GM19043 (cell line): ENCODE results near the gene NSUN4.
"Not testable (repeated sequence)": the region's sequence is repeated elsewhere in the genome, so short reads cannot be mapped to it uniquely, and the experiment has no call there.

Experiments used
- ATAC-seq: cut with Tn5 transposase; IDR thresholded peaks from one replicate; pipeline ENCODE4 v1.9.1; 2021; ENCODE audit warnings: low read depth; ENCODE audit not compliant: unreplicated experiment

The NSUN4 gene

DNA sequence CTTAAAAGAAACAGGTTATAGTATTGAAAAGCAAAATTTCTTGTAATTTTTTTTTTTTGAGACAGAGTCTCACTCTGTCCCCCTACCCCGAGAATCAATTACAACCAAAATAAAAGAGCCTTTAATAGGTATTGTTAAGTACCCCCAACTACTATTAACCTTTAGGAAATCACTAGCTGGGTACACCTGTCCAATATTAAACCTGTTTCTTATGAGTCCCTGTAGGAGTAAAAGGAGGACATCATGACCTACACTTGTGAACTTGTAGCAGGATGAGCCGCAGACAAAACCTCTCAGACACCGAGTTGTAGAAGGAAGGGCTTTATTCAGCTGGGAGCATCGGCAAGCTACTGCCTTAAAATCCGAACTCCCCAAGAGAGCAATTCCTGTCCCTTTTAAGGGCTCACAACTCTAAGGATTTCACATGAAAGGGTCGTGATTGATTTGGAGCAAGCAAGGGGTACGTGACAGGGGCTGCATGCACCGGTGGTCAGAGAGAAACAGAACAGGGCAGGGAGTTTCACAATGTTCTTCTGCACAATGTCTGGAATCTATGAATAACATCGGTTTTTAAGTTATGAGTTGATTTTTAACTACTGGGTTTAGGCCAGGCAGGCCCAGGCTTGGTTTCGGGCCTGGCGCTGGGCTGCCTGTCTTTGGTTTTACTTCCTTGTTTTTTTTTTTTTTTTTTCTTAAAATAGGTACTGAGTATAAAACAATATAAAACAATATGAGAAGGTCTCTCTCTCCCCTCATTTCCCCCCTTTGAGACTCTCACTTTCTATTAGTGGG lies 15.1 kb upstream of the NSUN4 start:
- not testable (repeated sequence) for ATAC-seq

- ATAC-seq, result not testable (repeated sequence)
Observed at GRCh38 chr1:46328182-46328581, 12.4 kb upstream of the NSUN4 start.

DNA sequence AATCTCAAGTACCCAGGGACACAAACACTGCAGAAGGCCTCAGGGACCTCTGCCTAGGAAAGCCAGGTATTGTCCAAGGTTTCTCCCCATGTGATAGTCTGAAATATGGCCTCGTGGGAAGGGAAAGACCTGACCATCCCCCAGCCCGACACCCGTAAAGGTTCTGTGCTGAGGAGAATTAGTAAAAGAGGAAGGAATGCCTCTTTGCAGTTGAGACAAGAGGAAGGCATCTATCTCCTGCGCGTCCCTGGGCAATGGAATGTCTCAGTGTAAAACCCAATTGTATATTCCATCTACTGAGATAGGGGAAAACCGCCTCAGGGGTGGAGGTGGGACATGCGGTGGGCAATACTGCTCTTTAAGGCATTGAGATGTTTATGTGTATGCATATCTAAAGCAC lies 10.8 kb upstream of the NSUN4 start:
- not testable (repeated sequence) for ATAC-seq

- not testable (repeated sequence) for ATAC-seq
Observed at GRCh38 chr1:46330381-46330780, 10.2 kb upstream of the NSUN4 start.

- ATAC-seq, result not testable (repeated sequence)
Observed at GRCh38 chr1:46331786-46332540, 8.6 kb upstream of the NSUN4 start.

- peak; percentile 47 for ATAC-seq
Observed at GRCh38 chr1:46333300-46334029, 7.1 kb upstream of the NSUN4 start.

- no peak for ATAC-seq
Observed at GRCh38 chr1:46334030-46334384, 6.6 kb upstream of the NSUN4 start.

DNA sequence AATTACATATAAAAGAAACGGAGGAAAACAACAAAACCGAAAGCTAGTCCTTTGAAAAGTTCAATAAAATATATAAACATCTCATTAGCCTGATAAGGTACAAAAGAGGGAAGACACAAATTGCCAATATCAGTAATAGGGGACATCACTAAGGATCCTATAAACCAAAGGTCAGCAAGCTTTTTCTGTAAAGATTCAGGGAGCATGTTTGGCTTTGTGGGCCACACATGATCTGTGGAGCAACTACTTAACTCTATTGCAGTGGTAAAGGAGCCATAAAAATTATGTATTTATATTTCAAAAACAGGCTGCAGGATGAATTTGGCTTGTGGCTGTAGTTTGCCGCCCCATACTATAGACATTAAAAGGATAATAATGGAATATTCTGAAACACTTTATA lies 5.5 kb upstream of the NSUN4 start:
- ATAC-seq, result no peak

- not testable (repeated sequence) for ATAC-seq
Observed at GRCh38 chr1:46337409-46337808, 3.2 kb upstream of the NSUN4 start.

GRCh38 chr1:46341222-46342083 lies 846 bp downstream of the NSUN4 start:
- ATAC-seq, result no peak

DNA sequence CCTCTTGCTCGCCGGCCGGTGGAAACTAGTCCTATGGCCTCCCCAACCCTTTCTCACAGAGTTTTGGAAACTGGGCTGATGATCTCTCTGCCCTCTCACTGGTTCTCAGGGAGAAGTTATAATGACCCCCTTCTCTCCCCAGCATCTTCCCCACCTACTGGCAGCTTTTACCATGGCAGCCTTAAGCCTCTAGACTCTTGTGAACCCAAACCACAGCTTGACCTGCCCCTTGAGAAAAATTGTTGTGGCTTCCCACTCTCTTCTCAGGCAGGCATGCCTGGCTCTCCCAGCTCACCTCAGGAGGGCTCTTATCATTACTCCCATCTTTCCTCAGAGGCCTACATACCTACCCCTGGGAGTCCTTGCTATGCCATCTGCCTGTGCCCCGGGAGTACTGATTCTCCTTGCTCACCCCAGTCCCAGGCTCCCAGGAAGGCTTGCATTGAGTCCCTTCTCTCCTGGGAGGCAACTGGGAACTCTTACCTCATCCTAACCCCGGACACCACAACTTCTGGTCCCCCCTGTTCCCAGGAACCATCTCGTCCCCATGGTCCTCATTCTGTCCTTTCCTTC lies 1.6 kb downstream of the NSUN4 start:
- ATAC-seq, result no peak

DNA sequence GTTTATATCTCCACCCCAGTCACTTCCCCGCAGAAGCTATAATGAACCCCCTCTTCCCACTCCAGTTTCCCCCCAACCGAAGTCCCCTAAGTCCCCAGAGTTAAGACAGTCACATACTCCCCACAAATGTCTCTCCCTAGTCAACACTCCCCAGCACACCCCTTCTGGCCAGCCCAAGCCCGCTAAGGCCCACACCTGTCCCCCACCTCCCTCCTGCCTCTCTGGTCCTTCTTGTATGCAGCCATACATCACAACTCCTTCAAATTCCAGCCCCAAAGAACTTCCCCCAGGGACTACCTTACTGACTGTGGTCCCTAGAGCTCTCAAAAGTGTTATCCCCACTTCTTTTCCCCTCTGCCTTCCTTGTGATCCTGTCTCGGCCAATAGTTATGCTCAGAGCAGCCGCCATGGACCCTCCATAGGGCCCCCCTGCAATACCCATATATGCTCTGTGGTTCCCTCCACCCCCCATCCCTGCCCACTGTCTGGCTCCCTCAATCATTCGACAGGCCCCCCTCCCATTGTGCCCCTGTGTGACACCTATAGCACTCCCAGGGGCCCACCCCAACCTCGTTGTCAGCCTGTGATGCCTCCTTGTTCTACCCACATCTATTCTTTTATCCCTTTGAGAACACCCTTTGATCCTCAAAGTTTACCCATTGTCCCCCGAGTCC lies 2.2 kb downstream of the NSUN4 start:
- ATAC-seq, result no peak

GRCh38 chr1:46343351-46343695 lies 2.7 kb downstream of the NSUN4 start:
- ATAC-seq, result no peak

DNA sequence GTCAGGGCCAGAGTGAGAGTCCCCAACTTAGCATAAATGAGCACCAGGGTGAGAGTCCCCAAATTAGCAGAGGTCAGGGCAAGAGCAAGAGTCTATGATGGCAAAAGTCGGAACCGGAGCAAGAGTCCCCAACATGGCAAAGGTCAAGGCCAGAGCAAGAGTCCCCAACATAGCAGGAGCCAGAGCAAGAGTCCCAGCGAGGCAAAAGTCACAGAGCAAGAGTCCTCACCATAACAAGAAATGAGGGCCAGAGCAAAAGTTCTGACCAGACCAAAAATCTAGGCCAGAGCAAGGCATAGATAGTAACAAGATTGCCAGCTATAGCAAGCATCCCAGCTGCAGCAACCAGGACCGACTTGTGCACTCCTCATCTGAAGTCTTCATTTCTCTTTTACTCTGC lies 3.1 kb downstream of the NSUN4 start:
- ATAC-seq, result no peak

GRCh38 chr1:46344481-46344880 lies 3.9 kb downstream of the NSUN4 start:
- no peak for ATAC-seq

- ATAC-seq, result no peak
Observed at GRCh38 chr1:46345281-46345680, 4.7 kb downstream of the NSUN4 start.

DNA sequence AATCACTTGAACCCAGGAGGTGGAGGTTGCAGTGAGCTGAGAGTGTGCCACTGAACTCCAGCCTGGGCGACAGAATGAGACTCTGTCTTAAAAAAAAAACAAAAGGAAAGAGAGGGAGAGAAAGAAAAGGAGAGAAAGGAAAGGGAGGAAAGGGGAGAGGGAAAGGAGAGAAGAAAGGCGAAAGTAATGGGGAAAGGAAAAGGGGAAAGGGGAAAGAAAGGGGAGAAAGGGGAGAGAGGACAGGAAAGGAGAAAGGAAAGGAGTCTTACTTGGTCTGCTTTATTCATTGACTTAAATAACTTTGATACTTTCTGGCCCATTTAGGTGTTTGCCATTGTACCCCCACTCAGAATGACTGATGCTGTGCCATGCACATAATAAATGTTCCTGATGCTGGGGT lies 11.8 kb downstream of the NSUN4 start:
- no peak for ATAC-seq

DNA sequence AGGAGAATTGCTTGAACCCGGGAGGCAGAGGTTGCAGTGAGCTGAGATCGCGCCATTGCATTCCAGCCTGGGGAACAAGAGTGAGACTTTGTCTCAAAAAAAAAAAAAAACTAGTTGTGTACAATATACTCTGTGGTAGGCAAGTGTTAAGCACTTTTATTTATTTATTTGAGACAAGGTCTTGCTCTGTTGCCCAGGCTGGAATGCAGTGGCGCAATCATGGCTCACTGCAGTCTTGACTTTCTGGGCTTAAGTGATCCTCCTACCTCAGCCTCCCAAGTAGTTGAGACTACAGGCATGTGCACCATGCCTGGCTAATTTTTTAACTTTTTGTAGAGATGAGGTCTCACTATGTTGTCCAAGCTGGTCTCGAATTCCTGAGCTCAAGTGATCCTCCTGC lies 15.3 kb downstream of the NSUN4 start:
- ATAC-seq, result not testable (repeated sequence)

DNA sequence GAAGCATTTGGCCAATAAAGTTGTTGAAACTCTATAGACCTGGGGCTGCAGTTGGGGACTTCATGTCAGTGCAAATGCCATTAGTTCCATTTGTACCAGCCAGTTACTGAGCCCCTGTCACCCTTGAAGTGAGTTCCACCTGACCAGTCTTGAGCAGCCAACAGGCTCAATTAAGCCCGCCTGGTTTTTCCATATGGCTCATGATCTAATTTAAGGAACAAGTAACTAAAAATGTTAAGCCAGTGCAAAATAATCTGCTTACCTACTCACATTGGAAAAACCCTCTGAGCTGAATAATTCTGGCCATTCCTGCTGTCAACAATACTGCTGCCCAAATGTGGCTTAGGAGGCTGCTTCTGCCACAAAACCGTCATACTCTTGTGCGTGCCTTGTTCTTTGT lies 21.6 kb downstream of the NSUN4 start:
- no peak for ATAC-seq

DNA sequence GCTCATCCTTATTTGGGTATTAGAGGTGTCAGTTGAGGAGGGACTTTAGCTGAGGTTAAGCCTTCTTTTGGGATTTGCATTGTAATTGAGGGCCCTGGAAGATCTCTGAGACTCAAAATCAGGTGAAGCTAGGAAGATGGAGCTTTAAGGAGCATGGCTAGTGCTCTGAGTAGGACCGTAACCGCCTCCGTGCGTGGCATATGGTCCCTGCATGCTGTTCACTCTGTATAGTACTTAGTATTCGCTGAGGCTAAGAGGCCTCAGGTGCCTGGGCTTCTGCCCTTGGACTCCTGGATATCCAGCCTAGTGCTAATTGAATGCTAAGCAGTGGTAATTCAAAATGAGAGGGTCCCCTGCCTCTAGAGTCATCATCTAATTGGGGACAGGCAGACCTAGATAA lies 22.5 kb downstream of the NSUN4 start:
- ATAC-seq, result no peak
